Measurements from ENCODE around the gene BHMT.

DNA sequence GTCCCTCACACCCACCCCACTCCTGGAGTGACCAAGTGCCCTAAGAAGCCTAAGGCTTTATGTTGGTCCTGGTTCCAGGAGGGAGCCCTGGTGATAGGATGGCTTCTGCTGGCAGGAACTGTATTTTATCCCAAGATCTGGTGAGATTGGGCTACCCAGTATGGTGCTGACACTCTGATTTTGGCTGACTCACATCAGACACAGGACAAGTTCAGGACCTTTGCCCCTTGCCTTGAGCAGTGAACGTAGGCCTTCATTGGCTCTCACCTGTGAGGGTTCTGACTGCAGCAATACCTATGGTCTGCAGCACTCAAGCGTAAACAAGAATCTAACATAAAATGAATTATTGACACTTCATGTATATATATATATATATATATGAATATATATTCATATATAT is 25.0 kb downstream of the BHMT start:
- TF ChIP-seq, protein P1, sequence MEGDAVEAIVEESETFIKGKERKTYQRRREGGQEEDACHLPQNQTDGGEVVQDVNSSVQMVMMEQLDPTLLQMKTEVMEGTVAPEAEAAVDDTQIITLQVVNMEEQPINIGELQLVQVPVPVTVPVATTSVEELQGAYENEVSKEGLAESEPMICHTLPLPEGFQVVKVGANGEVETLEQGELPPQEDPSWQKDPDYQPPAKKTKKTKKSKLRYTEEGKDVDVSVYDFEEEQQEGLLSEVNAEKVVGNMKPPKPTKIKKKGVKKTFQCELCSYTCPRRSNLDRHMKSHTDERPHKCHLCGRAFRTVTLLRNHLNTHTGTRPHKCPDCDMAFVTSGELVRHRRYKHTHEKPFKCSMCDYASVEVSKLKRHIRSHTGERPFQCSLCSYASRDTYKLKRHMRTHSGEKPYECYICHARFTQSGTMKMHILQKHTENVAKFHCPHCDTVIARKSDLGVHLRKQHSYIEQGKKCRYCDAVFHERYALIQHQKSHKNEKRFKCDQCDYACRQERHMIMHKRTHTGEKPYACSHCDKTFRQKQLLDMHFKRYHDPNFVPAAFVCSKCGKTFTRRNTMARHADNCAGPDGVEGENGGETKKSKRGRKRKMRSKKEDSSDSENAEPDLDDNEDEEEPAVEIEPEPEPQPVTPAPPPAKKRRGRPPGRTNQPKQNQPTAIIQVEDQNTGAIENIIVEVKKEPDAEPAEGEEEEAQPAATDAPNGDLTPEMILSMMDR (IDR thresholded peaks at IDR 0.05), result no peak
- TF ChIP-seq POLR2A (IDR thresholded peaks at IDR 0.05), result no peak

Data from prostate gland (tissue), 2 donors.